PC-3 (cell line): ENCODE data around the gene ITPR3. TPM values are rescaled to one million over a fixed set of nuclear protein-coding genes. Genes with fewer than 3 reads are reported as not detected.

ENCODE experiments used
- ATAC-seq: fragments of 200-7000 bp; cut with Tn5 transposase; 2 replicates; pipeline ENCODE4 v1.9.1; 2020; ENCODE audit warnings: mild to moderate bottlenecking, moderate library complexity
- BruUV-seq: library from RNA; stranded (reverse); fragments of 400-500 nt; replicated peaks from 2 replicates; lab custom pipeline; 2021; lab: Mats Ljungman, UMichigan
- CTCF ChIA-PET: fragments of 300-600 bp; sonication (Branson Sonifier 250); formaldehyde crosslinking; loops from one replicate; lab custom pipeline; 2022; ENCODE audit warnings: antibody characterized with exemption; lab: Charles Lee
- POLR2A ChIA-PET: fragments of 300-600 bp; sonication (Branson Sonifier 250); formaldehyde crosslinking; loops from one replicate; lab custom pipeline; 2022; ENCODE audit warnings: antibody characterized with exemption; ENCODE audit not compliant: unreplicated experiment; lab: Charles Lee
- DNase-seq: peaks from one replicate; pipeline ENCODE4 v3.0.0-alpha.2; 2015
- H2AFZ ChIP-seq: fragments of 300-600 bp; sonication (generic); 2 replicates; pipeline ENCODE4 v1.6.0; 2016; ENCODE audit warnings: antibody characterized with exemption, low read length
- H3F3A ChIP-seq: fragments of 300-600 bp; sonication (generic); one replicate; pipeline ENCODE4 v1.6.0; 2017; ENCODE audit warnings: antibody characterized with exemption, low read length, control low read depth, mild to moderate bottlenecking; ENCODE audit not compliant: unreplicated experiment
- H3K27ac ChIP-seq: fragments of 300-600 bp; sonication (generic); 2 replicates; pipeline ENCODE4 v1.5.1; 2016; ENCODE audit warnings: mild to moderate bottlenecking, low read length
- H3K27me3 ChIP-seq: fragments of 300-600 bp; sonication (generic); 2 replicates; pipeline ENCODE4 v1.6.1; 2016; ENCODE audit warnings: low read length, mixed read lengths
- H3K36me3 ChIP-seq: fragments of 300-600 bp; sonication (generic); 2 replicates; pipeline ENCODE4 v1.6.1; 2016; ENCODE audit warnings: low read depth, mixed run types, low read length, mixed read lengths
- H3K4me1 ChIP-seq: fragments of 300-600 bp; sonication (generic); 2 replicates; pipeline ENCODE4 v1.5.1; 2016; ENCODE audit warnings: low read length; ENCODE audit not compliant: insufficient read depth
- H3K4me2 ChIP-seq: fragments of 300-600 bp; sonication (generic); 2 replicates; pipeline ENCODE4 v1.6.0; 2016; ENCODE audit warnings: low read length
- H3K4me3 ChIP-seq: fragments of 300-600 bp; sonication (generic); 2 replicates; pipeline ENCODE4 v1.5.1; 2016; ENCODE audit warnings: mild to moderate bottlenecking, low read length, mixed read lengths
- H3K79me2 ChIP-seq: fragments of 300-600 bp; sonication (generic); 2 replicates; pipeline ENCODE4 v1.6.1; 2017; ENCODE audit warnings: low read length, mixed read lengths
- H3K9ac ChIP-seq: fragments of 300-600 bp; sonication (generic); 2 replicates; pipeline ENCODE4 v1.6.0; 2016; ENCODE audit warnings: mild to moderate bottlenecking, low read length
- H3K9me2 ChIP-seq: fragments of 300-600 bp; sonication (generic); replicated peaks from 2 replicates; pipeline ENCODE4 v1.6.1; 2016; ENCODE audit warnings: mixed run types, low read length, mixed read lengths
- H3K9me3 ChIP-seq: fragments of 300-600 bp; sonication (generic); 2 replicates; pipeline ENCODE4 v1.6.1; 2016; ENCODE audit warnings: low read length, mixed read lengths
- H4K20me1 ChIP-seq: fragments of 300-600 bp; sonication (generic); 2 replicates; pipeline ENCODE4 v1.6.1; 2016; ENCODE audit warnings: low read length, mixed read lengths
- CTCF ChIP-seq: fragments of 300-600 bp; sonication (generic); conservative IDR thresholded peaks from 2 replicates; pipeline ENCODE4 v1.5.1; 2017; ENCODE audit warnings: antibody characterized with exemption, low read depth, mild to moderate bottlenecking, low read length
- EZH2 ChIP-seq: fragments of 300-600 bp; sonication (generic); IDR thresholded peaks from one replicate; pipeline ENCODE4 v1.6.1; 2017; ENCODE audit warnings: antibody characterized with exemption, mild to moderate bottlenecking, low read length; ENCODE audit not compliant: unreplicated experiment
- EZH2phosphoT487 ChIP-seq: fragments of 300-600 bp; sonication (generic); IDR thresholded peaks from 2 replicates; pipeline ENCODE4 v1.6.1; 2018; ENCODE audit warnings: mild to moderate bottlenecking, antibody characterized with exemption, low read length, borderline replicate concordance
- intact Hi-C: fragments of 100-400 bp; cut with micrococcal nuclease; formaldehyde crosslinking; loops from 2 replicates; pipeline ENCODE4 v1.9.0; 2023
- total RNA-seq: library from RNA; depleted of rRNA; stranded (reverse); fragments of >200 nt; gene quantifications from 2 replicates; pipeline ENCODE4 v1.2.3, GENCODE V29; 2014

The ITPR3 gene
- total RNA-seq, 1 experiment from 2014 or later: 41.8 TPM

- Histone ChIP-seq H2AFZ (no peak overlapping the region), H3K79me2 (no peaks in the 10 kb centered on the region), H3K27ac (no peak overlapping the region), H3K4me2 (no peak overlapping the region), H3K4me3 (no peak overlapping the region), H3K9me2 (no peaks in the 10 kb centered on the region), H3K4me1 (peaks cover 10% of the 10 kb centered on the region; the same call in 1 of the 2 replicates), H3K27me3 (no peaks in the 10 kb centered on the region), H3K9me3 (no peaks in the 10 kb centered on the region), H3F3A (no peaks in the 10 kb centered on the region), H3K9ac (no peak overlapping the region), H3K36me3 (no peaks in the 10 kb centered on the region), H4K20me1 (no peaks in the 10 kb centered on the region)
- POLR2A ChIA-PET: no interaction called here
- DNase-seq (no peak), ATAC-seq (no peak)
- intact Hi-C loops: no loop called here
- CTCF ChIA-PET: no interaction called here
- TF ChIP-seq EZH2 (no peak), CTCF (no peak), EZH2phosphoT487 (no peak)
- BruUV-seq: no TSS peak
Observed at GRCh38 chr6:33597551-33598322, 23.4 kb upstream of the ITPR3 start.

DNA sequence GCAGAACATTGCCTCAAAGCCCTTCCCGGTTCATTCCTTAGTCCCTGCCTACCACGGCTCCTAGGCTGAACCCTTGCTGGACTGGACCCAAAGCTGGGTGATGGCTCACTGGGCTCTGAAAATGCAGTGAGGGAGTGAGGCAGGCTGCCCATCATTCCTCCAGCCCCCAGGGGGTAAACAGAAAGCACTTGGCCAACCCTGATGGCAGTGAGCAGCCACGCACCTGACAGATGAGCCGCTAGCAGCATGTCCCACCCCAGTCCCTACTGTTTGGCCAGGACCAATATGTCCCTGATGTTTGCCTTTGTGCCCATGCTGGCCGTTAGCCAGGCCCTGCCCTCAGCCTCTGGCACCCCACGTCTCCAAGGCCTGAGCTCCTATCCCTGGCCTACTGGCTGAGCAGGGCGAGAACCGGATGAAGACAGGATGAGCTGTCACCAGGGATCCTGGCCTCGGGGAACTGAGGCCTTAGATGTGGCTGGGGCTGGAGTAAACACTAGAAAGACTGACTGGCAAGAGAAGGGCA lies 21.6 kb upstream of the ITPR3 start:
- CTCF ChIA-PET: no interaction called here

More for the DNA sequence above, 21.6 kb upstream of the ITPR3 start:
- Histone ChIP-seq H3K4me3 (no peak overlapping the region), H3K27me3 (no peaks in the 10 kb centered on the region), H2AFZ (no peak overlapping the region), H3K9ac (no peak overlapping the region), H3K79me2 (no peaks in the 10 kb centered on the region), H3K4me1 (peaks cover 3% of the 10 kb centered on the region; the same call in 1 of the 2 replicates), H3F3A (no peaks in the 10 kb centered on the region), H3K9me3 (no peaks in the 10 kb centered on the region), H3K27ac (no peak overlapping the region), H4K20me1 (no peaks in the 10 kb centered on the region), H3K4me2 (no peak overlapping the region), H3K9me2 (no peaks in the 10 kb centered on the region), H3K36me3 (no peaks in the 10 kb centered on the region)
- no peak for TF ChIP-seq CTCF
- no peak for TF ChIP-seq EZH2phosphoT487
- TF ChIP-seq EZH2: no peak
- peak; percentile 15 for ATAC-seq
- no TSS peak for BruUV-seq
- POLR2A ChIA-PET: no interaction called here
- intact Hi-C loops: no loop called here
- DNase-seq: peak; percentile 36
